Lower lobe of right lung (tissue), 2 donors: ENCODE data around the gene TYW5. TPM values are rescaled to one million over a fixed set of nuclear protein-coding genes. Genes with fewer than 3 reads are reported as not detected.
A peak's percentile ranks its signal among the peaks of the same experiment; 100 is the strongest.
"Not testable (repeated sequence)": the region's sequence is repeated elsewhere in the genome, so short reads cannot be mapped to it uniquely, and the experiment has no call there.

Experiments used
- ATAC-seq, 2 donors: fragments of 200-7000 bp; cut with Tn5 transposase; one replicate each; pipeline ENCODE4 v1.9.1; 2020 to 2022; ENCODE audit warnings: mild to moderate bottlenecking in 2 of 2, moderate library complexity in 2 of 2
- DNase-seq: peaks from one replicate; pipeline ENCODE4 v3.0.0-alpha.2; 2020
- H3K27ac ChIP-seq: fragments of 200-600 bp; one replicate; pipeline ENCODE4 v1.8.0; 2022
- H3K27me3 ChIP-seq: fragments of 200-600 bp; one replicate; pipeline ENCODE4 v1.8.0; 2022; ENCODE audit warnings: low read depth
- H3K36me3 ChIP-seq: fragments of 200-600 bp; one replicate; pipeline ENCODE4 v1.8.0; 2022; ENCODE audit warnings: mild to moderate bottlenecking
- H3K4me1 ChIP-seq: fragments of 200-600 bp; one replicate; pipeline ENCODE4 v1.8.0; 2022
- H3K4me3 ChIP-seq: fragments of 200-600 bp; one replicate; pipeline ENCODE4 v1.8.0; 2022; ENCODE audit warnings: mild to moderate bottlenecking
- H3K9me3 ChIP-seq: fragments of 200-600 bp; one replicate; pipeline ENCODE4 v1.8.0; 2022
- intact Hi-C: fragments of 100-400 bp; cut with DNase I; formaldehyde crosslinking; loops from one replicate; pipeline ENCODE4 v1.11.0; 2022
- total RNA-seq: library from RNA; stranded (reverse); fragmentation: NEBNext Ultra II Directional; extraction: Animal tissue kit (Norgen Biotek cat#: 25700); gene quantifications from one replicate; pipeline ENCODE4 v1.2.1, GENCODE V29; 2021
- TF ChIP-seq, protein P1 (sequence below): fragments of 200-600 bp; IDR thresholded peaks from one replicate; pipeline ENCODE4 v1.8.0; 2022; ENCODE audit warnings: antibody characterized with exemption, mild to moderate bottlenecking
- donor health status: DM: no; HTN: yes; CAD: no; lungs with severe emphysema.

The TYW5 gene
- total RNA-seq, 1 donor from 2014 or later: 5.8 TPM

DNA sequence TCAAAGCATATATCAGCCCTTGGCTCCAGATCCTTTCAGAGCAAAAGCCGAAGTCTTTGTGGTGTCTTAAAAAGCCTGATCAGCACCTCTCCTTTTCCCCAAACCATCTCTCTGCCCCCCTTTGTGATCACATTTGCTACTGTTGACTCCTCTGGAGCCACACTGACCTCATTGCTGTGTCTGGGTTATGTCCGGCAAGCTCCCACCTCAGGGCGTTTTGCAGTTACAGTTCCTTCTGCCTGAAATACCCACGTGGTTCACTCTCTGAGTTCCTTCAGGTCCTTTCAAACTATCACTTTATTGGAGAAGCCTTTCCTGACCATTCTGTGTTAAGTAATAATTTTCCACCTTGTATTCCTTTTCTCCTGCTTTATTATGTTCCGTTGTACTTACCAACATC, 32.4 kb downstream of the TYW5 start:
- intact Hi-C loops: no loop called here
- no peaks in the 10 kb centered on the region for H3K9me3 ChIP-seq
- no peak overlapping the region for H3K27ac ChIP-seq
- no peak overlapping the region for H3K4me3 ChIP-seq
- peaks cover 22% of the 10 kb centered on the region for H3K36me3 ChIP-seq
- no peaks in the 10 kb centered on the region for H3K27me3 ChIP-seq
- no peak for ATAC-seq
- DNase-seq: no peak
- no peaks in the 10 kb centered on the region for H3K4me1 ChIP-seq
- TF ChIP-seq, protein P1, sequence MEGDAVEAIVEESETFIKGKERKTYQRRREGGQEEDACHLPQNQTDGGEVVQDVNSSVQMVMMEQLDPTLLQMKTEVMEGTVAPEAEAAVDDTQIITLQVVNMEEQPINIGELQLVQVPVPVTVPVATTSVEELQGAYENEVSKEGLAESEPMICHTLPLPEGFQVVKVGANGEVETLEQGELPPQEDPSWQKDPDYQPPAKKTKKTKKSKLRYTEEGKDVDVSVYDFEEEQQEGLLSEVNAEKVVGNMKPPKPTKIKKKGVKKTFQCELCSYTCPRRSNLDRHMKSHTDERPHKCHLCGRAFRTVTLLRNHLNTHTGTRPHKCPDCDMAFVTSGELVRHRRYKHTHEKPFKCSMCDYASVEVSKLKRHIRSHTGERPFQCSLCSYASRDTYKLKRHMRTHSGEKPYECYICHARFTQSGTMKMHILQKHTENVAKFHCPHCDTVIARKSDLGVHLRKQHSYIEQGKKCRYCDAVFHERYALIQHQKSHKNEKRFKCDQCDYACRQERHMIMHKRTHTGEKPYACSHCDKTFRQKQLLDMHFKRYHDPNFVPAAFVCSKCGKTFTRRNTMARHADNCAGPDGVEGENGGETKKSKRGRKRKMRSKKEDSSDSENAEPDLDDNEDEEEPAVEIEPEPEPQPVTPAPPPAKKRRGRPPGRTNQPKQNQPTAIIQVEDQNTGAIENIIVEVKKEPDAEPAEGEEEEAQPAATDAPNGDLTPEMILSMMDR: no peak

GRCh38 chr2:199916980-199917379, 38.3 kb downstream of the TYW5 start:
- intact Hi-C loops: no loop called here
- Histone ChIP-seq H3K36me3 (peaks cover 16% of the 10 kb centered on the region), H3K4me1 (peaks cover 23% of the 10 kb centered on the region), H3K4me3 (no peak overlapping the region), H3K27me3 (no peaks in the 10 kb centered on the region), H3K9me3 (no peaks in the 10 kb centered on the region), H3K27ac (no peak overlapping the region)
- DNase-seq (no peak), ATAC-seq (no peak)
- TF ChIP-seq, protein P1: no peak

DNA sequence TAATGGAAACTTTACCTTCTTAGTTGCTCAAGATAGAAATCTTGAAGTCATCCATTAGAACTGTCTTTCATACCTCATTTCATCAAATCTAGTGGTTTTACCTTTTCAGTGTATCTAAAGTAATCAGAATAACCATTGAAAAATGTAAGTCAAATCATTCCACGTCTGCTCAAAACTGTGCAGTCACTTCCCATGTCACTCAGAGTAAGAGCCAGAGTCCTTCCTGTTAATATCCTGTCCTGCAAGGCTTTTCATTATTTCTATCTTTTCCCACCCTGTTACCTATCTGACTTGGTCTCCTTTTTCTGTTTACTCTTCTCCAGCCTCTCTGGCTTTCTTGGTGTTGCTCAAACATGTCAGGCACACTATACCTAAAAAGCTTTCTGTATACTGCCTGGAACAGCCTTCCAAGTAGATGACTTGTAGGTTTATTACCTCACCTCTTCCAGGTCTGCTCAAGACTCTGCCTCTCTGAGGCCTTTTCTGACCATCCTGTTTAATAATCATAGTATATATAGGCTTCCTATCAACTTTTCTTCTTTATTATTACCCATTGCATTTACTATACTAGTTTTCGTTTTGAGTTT, 40.8 kb downstream of the TYW5 start:
- intact Hi-C loops: no loop called here
- Histone ChIP-seq H3K27me3 (no peaks in the 10 kb centered on the region), H3K27ac (no peak overlapping the region), H3K36me3 (peaks cover 14% of the 10 kb centered on the region), H3K4me1 (peaks cover 28% of the 10 kb centered on the region), H3K4me3 (no peak overlapping the region), H3K9me3 (no peaks in the 10 kb centered on the region)
- TF ChIP-seq, protein P1: no peak
- ATAC-seq: no peak
- DNase-seq: no peak

GRCh38 chr2:199912553-199913114, 42.7 kb downstream of the TYW5 start:
- DNase-seq, H3K9me3 ChIP-seq, H3K27me3 ChIP-seq, ATAC-seq, H3K27ac ChIP-seq, intact Hi-C loops, H3K36me3 ChIP-seq: not testable (repeated sequence)
- Histone ChIP-seq H3K4me1 (peaks cover 28% of the 10 kb centered on the region), H3K4me3 (peak overlapping the region; percentile 84)

- H3K4me3 ChIP-seq: peak overlapping the region; percentile 84
- H3K36me3 ChIP-seq: no peaks in the 10 kb centered on the region
- DNase-seq (no peak), ATAC-seq (no peak)
- TF ChIP-seq, protein P1: no peak
- H3K27ac ChIP-seq: peak overlapping the region; percentile 94
- peaks cover 28% of the 10 kb centered on the region for H3K4me1 ChIP-seq
- no peaks in the 10 kb centered on the region for H3K27me3 ChIP-seq
- H3K9me3 ChIP-seq: no peaks in the 10 kb centered on the region
- intact Hi-C loops: no loop called here
Observed at GRCh38 chr2:199911877-199912161, 43.5 kb downstream of the TYW5 start.

DNA sequence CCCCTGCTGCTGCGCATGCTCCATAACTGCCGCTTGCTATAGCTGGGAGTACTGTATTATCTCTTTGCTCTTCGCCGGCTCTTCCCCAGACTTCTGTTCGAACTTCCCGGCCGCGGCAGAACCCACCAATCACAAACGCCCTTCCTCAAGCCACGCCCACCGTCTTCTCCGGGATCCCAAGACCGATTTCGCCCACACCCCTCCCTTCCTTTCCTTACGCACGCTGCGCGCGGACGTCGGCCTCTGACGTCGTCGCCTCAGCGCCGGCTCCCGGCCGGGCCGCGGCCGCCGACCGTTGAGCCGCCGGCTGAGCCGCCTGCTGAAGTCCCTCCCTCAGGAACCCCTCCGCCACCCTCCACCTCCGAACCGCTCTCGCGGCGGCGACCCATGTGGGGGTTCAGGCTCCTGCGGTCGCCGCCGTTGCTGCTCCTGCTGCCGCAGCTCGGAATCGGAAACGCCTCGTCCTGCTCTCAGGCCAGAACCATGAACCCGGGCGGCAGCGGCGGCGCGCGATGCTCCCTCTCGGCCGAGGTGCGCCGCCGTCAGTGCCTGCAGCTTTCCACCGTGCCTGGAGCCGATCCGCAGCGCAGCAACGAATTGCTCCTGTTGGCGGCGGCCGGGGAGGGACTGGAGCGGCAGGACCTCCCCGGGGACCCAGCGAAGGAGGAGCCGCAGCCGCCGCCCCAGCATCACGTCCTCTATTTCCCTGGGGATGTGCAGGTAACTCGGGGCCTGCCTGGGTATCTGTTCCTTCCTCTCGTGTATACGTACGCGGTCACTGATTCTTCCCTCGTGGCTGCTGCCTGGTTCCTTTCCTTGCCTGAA, 44.0 kb downstream of the TYW5 start, which contains the start of gene C2orf69:
Gene C2orf69, plus strand, starts transcription at position 242 of the 825 bp plus-strand sequence. Its CDS starts 146 bp downstream, at position 388.
- ATAC-seq (peak; percentile 99), DNase-seq (peak; percentile 96)
- intact Hi-C loops: no loop called here
- Histone ChIP-seq H3K9me3 (no peaks in the 10 kb centered on the region), H3K4me3 (peak within 1 kb of the TSS; percentile 84), H3K36me3 (no peaks in the 10 kb centered on the region), H3K27ac (peak within 1 kb of the TSS; percentile 94), H3K4me1 (peaks cover 28% of the 10 kb centered on the region), H3K27me3 (no peaks in the 10 kb centered on the region)
- TF ChIP-seq, protein P1: no peak
